Measurements from ENCODE around the gene UNC80.

- TF ChIP-seq, protein P1, sequence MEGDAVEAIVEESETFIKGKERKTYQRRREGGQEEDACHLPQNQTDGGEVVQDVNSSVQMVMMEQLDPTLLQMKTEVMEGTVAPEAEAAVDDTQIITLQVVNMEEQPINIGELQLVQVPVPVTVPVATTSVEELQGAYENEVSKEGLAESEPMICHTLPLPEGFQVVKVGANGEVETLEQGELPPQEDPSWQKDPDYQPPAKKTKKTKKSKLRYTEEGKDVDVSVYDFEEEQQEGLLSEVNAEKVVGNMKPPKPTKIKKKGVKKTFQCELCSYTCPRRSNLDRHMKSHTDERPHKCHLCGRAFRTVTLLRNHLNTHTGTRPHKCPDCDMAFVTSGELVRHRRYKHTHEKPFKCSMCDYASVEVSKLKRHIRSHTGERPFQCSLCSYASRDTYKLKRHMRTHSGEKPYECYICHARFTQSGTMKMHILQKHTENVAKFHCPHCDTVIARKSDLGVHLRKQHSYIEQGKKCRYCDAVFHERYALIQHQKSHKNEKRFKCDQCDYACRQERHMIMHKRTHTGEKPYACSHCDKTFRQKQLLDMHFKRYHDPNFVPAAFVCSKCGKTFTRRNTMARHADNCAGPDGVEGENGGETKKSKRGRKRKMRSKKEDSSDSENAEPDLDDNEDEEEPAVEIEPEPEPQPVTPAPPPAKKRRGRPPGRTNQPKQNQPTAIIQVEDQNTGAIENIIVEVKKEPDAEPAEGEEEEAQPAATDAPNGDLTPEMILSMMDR (IDR thresholded peaks at IDR 0.05), result no peak
- no peak for TF ChIP-seq POLR2A (IDR thresholded peaks at IDR 0.05)
Observed at GRCh38 chr2:209965723-209966122, 194.1 kb downstream of the UNC80 start.
